HG02798 (cell line): Measurements from ENCODE around the gene GAGE1.
"Not testable (repeated sequence)": the region's sequence is repeated elsewhere in the genome, so short reads cannot be mapped to it uniquely, and the experiment has no call there.

Source experiments
- ATAC-seq: cut with Tn5 transposase; IDR thresholded peaks from one replicate; pipeline ENCODE4 v1.9.1; 2021; ENCODE audit warnings: mild to moderate bottlenecking; ENCODE audit not compliant: unreplicated experiment, poor library complexity

The GAGE1 gene

GRCh38 chrX:49598720-49599119, at the start of gene GAGE1:
TSS of gene GAGE1 (plus strand) at chrX:49599020. CDS start at chrX:49600175, 1,155 bp downstream.
- ATAC-seq = not testable (repeated sequence)

- not testable (repeated sequence) for ATAC-seq
Measured at GRCh38 chrX:49550989-49551388, 47.8 kb upstream of the GAGE1 start, which contains the start of gene GAGE12E. TSS of gene GAGE12E (plus strand) at chrX:49551289. CDS start at chrX:49552444, 1,155 bp downstream.

- not testable (repeated sequence) for ATAC-seq
Measured at GRCh38 chrX:49560542-49560941, 38.3 kb upstream of the GAGE1 start, which contains the start of gene GAGE12F. TSS of gene GAGE12F (plus strand) at chrX:49560842. CDS start at chrX:49561997, 1,155 bp downstream.

- ATAC-seq = not testable (repeated sequence)
Measured at GRCh38 chrX:49568728-49569127, 30.1 kb upstream of the GAGE1 start.

GRCh38 chrX:49569152-49569551, 29.7 kb upstream of the GAGE1 start:
- ATAC-seq = not testable (repeated sequence)

- not testable (repeated sequence) for ATAC-seq
Measured at GRCh38 chrX:49570100-49570499, 28.7 kb upstream of the GAGE1 start, which contains the start of gene GAGE12G. TSS of gene GAGE12G (plus strand) at chrX:49570400. CDS start at chrX:49571555, 1,155 bp downstream.

GRCh38 chrX:49579649-49580048, 19.2 kb upstream of the GAGE1 start, which contains the start of gene GAGE12H:
TSS of gene GAGE12H (plus strand) at chrX:49579949. CDS start at chrX:49581104, 1,155 bp downstream.
- ATAC-seq = not testable (repeated sequence)

- not testable (repeated sequence) for ATAC-seq
Measured at GRCh38 chrX:49589196-49589595, 9.6 kb upstream of the GAGE1 start, which contains the start of gene GAGE2A. TSS of gene GAGE2A (plus strand) at chrX:49589496. CDS start at chrX:49590651, 1,155 bp downstream.

- not testable (repeated sequence) for ATAC-seq
Measured at GRCh38 chrX:49589769-49590478, 8.9 kb upstream of the GAGE1 start.

GRCh38 chrX:49590488-49590887, 8.3 kb upstream of the GAGE1 start:
- ATAC-seq = not testable (repeated sequence)

- no peak for ATAC-seq
Measured at GRCh38 chrX:49610718-49611310, 12.0 kb downstream of the GAGE1 start.

GRCh38 chrX:49618574-49618973, 19.8 kb downstream of the GAGE1 start:
- ATAC-seq = no peak

- ATAC-seq = no peak
Measured at GRCh38 chrX:49627086-49627777, 28.4 kb downstream of the GAGE1 start.

- ATAC-seq = no peak
Measured at GRCh38 chrX:49644991-49645637, 46.3 kb downstream of the GAGE1 start.

GRCh38 chrX:49656533-49656932, 57.7 kb downstream of the GAGE1 start:
- no peak for ATAC-seq
